ENCODE data around the gene USP22. TPM values are rescaled to one million over a fixed set of nuclear protein-coding genes. Genes with fewer than 3 reads are reported as not detected.

Gene USP22
- total RNA-seq, 1 experiment from 2014 or later: 210 TPM

DNA sequence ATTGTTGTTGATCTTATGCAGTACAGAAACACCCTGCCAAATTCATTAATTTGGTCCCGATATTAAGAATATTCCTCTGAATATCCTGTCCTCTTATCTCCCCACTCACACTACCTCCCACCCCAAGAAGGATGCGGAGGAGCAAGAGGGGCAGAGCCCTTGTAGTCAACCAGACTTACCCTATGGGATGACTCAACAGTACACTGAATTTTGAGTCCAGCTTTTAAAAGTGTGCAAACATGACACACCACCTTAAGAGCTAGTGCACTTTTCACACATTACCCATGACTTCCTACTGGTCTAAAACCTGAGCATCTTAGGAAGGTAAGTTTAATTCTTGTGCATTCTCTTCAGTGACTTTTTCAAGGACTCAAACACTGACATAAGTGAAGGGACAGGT, 9.5 kb downstream of the USP22 start:
- ATAC-seq (no peak), DNase-seq (ENCODE audit: low read depth, low spot score) (no peak)
- intact Hi-C loops (cut with micrococcal nuclease): no loop called here
- no peak overlapping the region for H3K4me2 ChIP-seq (ENCODE audit: low read length)
- no peak overlapping the region for H2AFZ ChIP-seq (ENCODE audit: low read depth, low read length, poor library complexity, severe bottlenecking)
- no peaks in the 10 kb centered on the region for H3K27me3 ChIP-seq (ENCODE audit: insufficient read depth, low read length)
- H3K9me3 ChIP-seq (ENCODE audit: control insufficient read depth in 1 of 2, insufficient read depth in 1 of 2, low read depth in 1 of 2, low read length in 2 of 2): no peaks in the 10 kb centered on the region
- H3K27ac ChIP-seq (ENCODE audit: low read depth, low read length): no peak overlapping the region
- peaks cover 9 to 32% of the 10 kb centered on the region in 2 experiments; a peak in 3 of 4 replicates for H3K36me3 ChIP-seq (ENCODE audit: control insufficient read depth in 1 of 2, insufficient read depth in 2 of 2, low read length in 2 of 2)
- RAD21 ChIA-PET (ENCODE audit: low non-redundant PET in 1 of 2, low total read pairs in 2 of 2, uncharacterized antibody in 2 of 2, unreplicated experiment in 2 of 2): no interaction called here
- no peaks in the 10 kb centered on the region for H3K9me2 ChIP-seq (ENCODE audit: insufficient read depth)
- H3K79me2 ChIP-seq (ENCODE audit: insufficient read depth, low read length): peaks cover 100% of the 10 kb centered on the region
- POLR2A ChIA-PET: no interaction called here
- CTCF ChIA-PET: interaction anchor here (0.6 kb wide), 1 partner anchor 66 kb away, joined by 4 read pairs; no protein-coding TSS in a partner anchor
- H3K9ac ChIP-seq (ENCODE audit: low read length): no peak overlapping the region
- no TSS peak for BruUV-seq (replicated peaks)
- H3K4me1 ChIP-seq (ENCODE audit: control insufficient read depth in 1 of 2, insufficient read depth in 2 of 2, low read length in 2 of 2): no peaks in the 10 kb centered on the region; a peak in 1 of 4 replicates
- peaks cover 72% of the 10 kb centered on the region; the same call in 1 of the 2 replicates for H4K20me1 ChIP-seq (ENCODE audit: insufficient read depth)
- TF ChIP-seq, protein P1, sequence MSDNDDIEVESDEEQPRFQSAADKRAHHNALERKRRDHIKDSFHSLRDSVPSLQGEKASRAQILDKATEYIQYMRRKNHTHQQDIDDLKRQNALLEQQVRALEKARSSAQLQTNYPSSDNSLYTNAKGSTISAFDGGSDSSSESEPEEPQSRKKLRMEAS (IDR thresholded peaks at IDR 0.05): no peak
- TF ChIP-seq, protein P2, sequence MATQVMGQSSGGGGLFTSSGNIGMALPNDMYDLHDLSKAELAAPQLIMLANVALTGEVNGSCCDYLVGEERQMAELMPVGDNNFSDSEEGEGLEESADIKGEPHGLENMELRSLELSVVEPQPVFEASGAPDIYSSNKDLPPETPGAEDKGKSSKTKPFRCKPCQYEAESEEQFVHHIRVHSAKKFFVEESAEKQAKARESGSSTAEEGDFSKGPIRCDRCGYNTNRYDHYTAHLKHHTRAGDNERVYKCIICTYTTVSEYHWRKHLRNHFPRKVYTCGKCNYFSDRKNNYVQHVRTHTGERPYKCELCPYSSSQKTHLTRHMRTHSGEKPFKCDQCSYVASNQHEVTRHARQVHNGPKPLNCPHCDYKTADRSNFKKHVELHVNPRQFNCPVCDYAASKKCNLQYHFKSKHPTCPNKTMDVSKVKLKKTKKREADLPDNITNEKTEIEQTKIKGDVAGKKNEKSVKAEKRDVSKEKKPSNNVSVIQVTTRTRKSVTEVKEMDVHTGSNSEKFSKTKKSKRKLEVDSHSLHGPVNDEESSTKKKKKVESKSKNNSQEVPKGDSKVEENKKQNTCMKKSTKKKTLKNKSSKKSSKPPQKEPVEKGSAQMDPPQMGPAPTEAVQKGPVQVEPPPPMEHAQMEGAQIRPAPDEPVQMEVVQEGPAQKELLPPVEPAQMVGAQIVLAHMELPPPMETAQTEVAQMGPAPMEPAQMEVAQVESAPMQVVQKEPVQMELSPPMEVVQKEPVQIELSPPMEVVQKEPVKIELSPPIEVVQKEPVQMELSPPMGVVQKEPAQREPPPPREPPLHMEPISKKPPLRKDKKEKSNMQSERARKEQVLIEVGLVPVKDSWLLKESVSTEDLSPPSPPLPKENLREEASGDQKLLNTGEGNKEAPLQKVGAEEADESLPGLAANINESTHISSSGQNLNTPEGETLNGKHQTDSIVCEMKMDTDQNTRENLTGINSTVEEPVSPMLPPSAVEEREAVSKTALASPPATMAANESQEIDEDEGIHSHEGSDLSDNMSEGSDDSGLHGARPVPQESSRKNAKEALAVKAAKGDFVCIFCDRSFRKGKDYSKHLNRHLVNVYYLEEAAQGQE (IDR thresholded peaks at IDR 0.05; ENCODE audit: low read depth): no peak
- TF ChIP-seq ZFX (IDR thresholded peaks at IDR 0.05) (no peak), JUND (IDR thresholded peaks at IDR 0.05) (no peak), POLR2A (IDR thresholded peaks at IDR 0.05; ENCODE audit: borderline replicate concordance, extremely low read depth, insufficient read depth, insufficient read length) (no peak), SRF (IDR thresholded peaks at IDR 0.05; ENCODE audit: low read depth) (no peak), ELF1 (IDR thresholded peaks at IDR 0.05; ENCODE audit: borderline replicate concordance, low read depth) (no peak), TCF7L2 (IDR thresholded peaks at IDR 0.05; ENCODE audit: borderline replicate concordance, extremely low read depth, insufficient read depth, insufficient read length) (no peak), RAD21 (IDR thresholded peaks at IDR 0.05; ENCODE audit: low read depth) (no peak), EZH2phosphoT487 (IDR thresholded peaks at IDR 0.05; ENCODE audit: borderline replicate concordance) (no peak), SIN3A (IDR thresholded peaks at IDR 0.05; ENCODE audit: low read depth) (no peak)
- no peak overlapping the region for H3K4me3 ChIP-seq (replicated peaks in 1 of 2; ENCODE audit: low read depth in 1 of 2, low read length in 2 of 2)
